ENCODE data around the gene ARHGAP5.

- TF ChIP-seq CTCF (conservative IDR thresholded peaks at IDR 0.05; ENCODE audit: low read length) (no peak), EZH2phosphoT487 (IDR thresholded peaks at IDR 0.05; ENCODE audit: borderline replicate concordance, low read depth, low read length) (no peak)
Observed at GRCh38 chr14:32166029-32166428, 88.9 kb downstream of the ARHGAP5 start.

All from OCI-LY7 (cell line).